LHCN-M2 (cell line): Measurements from ENCODE around the gene PSD2. TPM values are rescaled to one million over a fixed set of nuclear protein-coding genes. Genes with fewer than 3 reads are reported as not detected.
A peak's percentile ranks its signal among the peaks of the same experiment; 100 is the strongest.

ENCODE experiments used
- DNase-seq: peaks from one replicate; pipeline ENCODE4 v3.0.0-alpha.2; 2012; ENCODE audit warnings: low read depth
- total RNA-seq: library from RNA; depleted of rRNA; stranded (reverse); fragments of >200 nt; gene quantifications from 2 replicates; pipeline ENCODE4 v1.2.3, GENCODE V29; 2014

Gene PSD2
- total RNA-seq, 1 experiment from 2014 or later: not detected

DNA sequence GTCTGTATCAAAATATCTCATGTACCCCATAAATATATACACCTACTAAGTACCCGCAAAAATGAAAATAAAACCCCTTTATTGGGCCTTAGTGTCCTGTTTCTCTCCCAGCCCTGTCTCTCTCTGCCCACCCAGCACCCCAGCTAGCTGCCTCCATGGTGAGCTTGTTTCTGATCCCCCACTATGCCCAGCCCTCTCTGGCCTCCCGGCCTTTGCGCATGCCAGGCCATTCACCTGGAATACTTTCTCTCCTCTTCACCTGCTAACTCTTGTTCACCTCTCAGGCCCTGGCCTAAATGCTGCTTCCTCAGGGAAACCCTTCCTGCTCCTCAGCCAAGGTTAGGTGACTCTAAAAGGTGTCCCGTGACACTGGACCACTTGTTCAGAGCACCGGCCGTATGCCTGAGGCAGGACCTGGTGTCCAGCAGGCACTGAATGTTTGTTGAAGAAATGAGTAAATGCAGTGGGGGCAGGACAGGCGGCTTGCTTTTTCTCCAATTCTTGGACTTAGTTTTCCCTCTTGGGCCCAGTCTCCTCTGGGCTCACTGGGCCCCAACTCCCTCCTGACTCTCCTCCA, 58.5 kb downstream of the PSD2 start:
- DNase-seq: no peak

DNA sequence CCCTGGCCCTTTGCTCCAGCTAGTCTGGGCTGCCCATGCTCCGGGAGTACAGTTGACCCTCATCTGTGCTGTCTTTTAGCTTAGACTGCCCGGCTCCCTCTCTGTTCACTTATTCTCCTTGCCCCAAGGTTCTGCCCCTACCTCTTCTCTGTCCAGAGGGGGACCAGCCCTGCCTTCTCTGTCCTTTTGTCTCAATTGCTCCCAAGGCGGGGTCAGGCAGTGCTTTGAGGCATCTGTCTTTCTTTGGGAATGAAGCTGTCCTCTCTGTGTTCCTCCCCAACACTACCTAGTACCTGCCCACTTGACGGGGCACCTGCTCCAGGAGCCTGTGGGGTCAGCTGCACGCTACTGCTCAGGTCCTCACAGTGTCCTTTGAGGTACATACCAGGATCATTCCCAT, 59.3 kb downstream of the PSD2 start:
- no peak for DNase-seq

DNA sequence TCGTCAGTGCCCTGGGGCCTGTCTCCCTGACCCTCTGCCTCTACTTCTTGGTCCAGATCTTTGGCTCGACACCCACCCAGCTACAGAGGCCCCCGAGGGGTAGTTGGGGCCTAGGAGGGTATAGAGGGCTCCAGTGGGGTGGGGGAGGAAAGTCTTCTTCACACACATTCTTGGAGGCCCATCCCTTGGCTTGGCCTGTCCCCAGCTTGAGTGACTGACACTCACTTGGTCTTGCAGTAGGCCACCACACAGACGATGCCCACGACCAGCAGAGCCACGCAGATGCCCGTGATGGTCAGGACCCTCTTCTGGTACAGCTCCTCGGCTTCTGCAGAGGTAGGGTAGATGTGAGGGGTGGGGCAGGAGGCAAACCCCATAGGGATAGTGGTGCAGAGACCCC, 59.8 kb downstream of the PSD2 start:
- DNase-seq: no peak

DNA sequence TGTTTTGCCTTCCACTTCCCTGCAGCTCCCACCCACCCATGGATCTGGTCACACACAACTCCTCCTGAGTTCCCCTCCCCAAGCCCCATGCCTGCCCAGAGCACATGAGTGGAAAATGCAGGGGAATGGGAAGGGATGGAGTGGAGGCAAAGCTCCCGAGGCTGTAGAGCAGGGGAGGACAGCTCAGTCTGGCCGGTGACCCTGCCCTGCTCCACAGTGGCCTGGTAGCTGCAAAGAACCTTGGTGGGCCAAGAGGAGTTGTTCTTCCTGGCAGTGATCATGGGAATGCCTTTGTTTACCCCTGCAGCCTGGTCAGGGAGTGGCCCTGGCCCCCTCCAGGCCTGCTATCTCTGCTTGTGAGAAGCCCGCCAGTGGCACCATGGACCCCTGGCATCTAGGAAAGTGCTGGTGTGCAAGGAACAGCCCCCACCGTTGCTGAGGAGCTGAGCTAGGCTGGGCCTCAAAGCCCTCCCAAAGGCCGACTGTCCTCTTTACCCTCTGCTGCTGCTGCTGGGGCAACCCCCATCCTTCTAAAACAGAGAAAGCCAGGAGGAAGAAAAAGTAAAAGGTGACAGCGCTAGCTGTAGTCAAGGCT, 60.4 kb downstream of the PSD2 start:
- DNase-seq: no peak

DNA sequence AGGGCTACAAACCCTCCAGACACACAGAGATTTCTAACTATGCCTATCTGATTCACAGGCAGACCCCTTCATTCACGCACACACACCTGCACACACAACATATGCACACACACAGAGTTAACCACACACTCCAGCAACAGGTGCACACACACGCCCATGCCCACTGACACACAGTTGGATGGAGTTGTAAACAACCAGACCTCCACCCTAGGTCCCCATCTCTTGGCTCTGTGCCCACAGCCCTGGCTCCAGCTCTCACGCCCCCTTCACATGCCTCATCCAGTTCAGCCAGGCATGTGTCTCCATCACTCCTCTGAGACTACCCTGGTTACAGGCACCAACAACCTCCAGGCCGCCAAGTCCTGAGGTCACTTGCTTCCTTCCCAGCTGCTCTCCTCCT, 61.1 kb downstream of the PSD2 start:
- no peak for DNase-seq

DNA sequence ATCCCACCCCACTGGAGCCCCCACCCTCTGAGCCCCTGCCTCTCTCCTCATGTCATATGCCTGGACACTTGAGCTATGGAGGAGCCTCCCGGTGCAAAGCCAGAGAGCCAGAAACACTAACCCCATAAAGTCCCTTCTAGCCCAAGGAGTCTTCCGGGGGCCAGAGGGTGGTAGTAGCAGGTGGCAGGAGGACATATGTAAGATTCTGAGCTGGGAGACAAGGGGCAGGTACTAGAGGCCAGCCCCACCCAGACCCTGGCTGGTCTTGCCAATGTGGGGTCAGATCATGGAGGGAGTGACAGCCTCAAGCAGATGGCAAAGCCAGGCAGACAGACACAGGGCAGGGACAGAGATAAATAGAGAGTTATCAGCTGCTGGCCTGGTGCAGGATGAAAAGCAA, 63.4 kb downstream of the PSD2 start:
- no peak for DNase-seq

DNA sequence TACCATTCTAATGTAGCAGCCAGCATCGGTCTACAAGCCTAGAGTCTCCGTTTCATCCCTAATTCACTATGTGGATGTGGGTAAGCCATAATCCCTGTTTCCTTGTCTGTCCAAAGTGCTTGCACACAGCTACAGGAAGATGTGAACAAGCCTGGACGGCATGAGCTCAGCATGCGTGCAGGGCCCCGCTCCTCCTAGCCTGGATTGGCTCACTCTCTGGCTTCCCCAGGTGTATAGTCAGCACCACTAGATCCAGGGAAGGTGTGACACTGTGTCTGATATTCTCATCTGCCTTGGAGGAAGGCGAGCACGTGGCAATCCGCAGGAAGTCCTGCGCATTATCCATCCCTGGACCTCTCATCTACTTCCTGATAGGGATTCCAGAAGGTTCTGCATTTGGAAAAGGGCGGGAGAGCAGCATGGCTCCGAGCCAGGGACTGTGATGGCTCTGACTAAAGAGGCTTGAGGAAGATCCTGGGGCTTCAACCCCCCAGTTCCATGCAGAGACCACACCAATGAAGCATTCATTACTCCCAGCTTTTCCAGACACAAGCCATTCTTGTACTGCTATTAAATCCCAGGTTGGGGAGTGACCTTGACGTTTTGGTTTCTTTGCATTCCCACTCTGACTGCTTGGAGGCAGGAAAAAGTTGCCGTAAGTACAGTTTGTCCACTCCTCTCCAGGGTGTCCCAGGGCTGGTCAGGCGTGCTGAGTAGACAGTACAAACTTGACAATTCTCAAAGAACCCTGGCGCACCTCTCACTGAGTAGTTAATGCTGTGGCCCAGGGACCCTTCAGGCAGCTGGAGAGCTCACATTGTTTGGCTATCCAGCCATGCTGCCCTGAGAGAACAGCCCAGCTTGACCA, 65.6 kb downstream of the PSD2 start:
- DNase-seq: no peak

DNA sequence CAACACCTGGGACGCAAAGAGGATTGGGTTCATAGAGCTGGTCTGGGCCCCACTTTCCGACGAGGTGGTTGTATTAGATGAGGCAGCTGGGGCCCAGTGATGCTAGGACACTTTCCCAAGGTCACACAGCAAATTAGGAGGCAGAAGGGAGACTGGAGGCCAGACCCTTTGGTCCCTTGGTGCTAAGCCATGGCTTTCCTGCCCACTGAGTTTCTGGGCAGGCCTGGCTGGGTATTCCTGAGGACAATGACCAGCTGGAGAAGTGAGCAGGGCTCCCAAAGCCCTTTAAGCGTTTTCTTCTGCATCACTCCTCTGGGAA, 66.2 kb downstream of the PSD2 start:
- DNase-seq: no peak

DNA sequence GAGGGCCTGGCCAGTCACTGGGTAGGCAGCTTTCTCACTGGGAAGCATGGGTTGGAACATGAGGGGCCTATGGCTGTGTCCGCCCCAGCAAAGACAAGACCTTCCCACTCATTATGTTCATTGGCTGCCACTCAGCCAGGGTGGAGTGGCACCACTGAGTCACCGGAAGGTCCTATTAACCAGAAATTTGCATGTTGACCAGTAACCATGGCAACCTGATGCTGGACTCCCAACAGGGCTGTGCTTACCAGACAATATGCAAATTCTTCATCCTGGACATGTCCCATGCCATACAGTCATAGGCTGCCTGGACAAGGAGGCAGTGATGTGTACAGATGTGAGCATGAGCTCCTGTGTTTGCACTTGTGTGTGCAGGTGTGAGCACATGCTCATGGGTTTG, 66.7 kb downstream of the PSD2 start:
- DNase-seq: peak; percentile 46

DNA sequence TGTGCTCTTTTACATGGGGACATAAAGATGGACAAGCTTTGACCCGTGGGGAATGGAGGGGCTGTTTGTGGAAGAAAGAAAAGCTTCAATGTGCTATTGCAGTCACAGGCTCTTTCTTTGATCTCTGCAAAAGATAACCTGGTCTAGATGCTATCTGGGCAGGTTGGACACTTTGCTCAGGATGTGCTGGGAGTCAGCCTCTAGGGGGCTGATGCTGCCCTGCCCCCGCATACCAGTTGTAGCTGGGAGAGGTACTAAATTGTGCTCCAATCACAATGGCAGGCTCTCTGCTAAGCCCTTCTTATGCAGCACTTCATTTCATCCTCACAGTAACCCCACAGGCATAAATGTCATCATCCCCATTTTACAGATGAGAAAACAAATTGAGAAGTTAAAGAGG, 67.2 kb downstream of the PSD2 start:
- DNase-seq: no peak

DNA sequence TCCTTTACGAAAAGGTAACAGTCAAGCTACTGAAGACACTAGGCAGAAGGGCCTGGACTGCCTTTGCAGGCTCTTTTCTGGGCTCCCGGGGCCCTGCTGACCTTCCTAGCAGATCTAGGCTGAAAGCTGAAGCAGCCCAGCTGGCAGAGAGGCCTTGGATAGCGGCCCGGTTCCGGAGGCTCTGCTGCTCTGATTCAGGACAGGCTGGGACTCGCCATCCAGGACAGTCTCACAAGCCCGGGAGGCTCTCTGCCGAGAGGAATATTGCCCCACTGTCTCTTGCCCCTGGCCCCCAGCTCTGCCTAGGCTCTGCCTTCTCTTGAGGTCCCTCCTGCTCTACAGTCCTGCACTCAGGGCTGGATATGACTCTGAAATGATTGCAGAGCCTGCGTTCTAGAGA, 67.8 kb downstream of the PSD2 start:
- no peak for DNase-seq

DNA sequence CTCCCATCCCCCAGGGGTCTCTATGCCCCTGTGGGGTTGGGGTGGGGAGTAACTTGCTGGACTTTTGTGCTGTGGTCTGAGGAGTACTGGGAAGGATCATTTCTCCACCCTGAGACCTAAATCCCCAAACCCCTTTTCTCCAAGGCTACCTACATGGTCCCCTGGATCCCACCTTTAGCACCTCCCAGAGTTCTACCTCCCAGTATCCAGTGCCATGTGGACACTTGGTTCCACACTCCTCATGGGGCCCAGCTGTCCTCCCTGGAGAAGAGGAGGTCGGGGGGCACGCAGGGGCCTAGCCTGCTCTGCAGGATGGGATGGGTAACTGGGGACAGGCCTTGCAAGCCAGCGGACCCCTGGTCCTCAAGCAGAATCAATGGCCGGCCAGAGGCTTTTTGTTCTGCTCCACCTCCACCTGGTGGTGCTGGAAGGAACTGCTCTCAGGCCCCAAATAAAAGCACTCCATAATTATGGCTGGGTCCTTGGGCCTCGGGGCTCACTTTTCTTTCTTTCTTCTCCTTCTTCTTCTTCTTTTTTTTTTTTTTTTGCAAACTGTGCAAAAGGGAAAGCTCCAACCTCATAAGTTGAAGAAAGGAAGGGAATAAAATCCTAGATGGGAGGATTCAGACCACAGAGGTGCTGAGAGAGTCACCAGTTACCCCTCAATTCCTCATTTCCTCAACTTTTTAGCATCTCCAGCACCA, 68.4 kb downstream of the PSD2 start:
- peak; percentile 31 for DNase-seq

DNA sequence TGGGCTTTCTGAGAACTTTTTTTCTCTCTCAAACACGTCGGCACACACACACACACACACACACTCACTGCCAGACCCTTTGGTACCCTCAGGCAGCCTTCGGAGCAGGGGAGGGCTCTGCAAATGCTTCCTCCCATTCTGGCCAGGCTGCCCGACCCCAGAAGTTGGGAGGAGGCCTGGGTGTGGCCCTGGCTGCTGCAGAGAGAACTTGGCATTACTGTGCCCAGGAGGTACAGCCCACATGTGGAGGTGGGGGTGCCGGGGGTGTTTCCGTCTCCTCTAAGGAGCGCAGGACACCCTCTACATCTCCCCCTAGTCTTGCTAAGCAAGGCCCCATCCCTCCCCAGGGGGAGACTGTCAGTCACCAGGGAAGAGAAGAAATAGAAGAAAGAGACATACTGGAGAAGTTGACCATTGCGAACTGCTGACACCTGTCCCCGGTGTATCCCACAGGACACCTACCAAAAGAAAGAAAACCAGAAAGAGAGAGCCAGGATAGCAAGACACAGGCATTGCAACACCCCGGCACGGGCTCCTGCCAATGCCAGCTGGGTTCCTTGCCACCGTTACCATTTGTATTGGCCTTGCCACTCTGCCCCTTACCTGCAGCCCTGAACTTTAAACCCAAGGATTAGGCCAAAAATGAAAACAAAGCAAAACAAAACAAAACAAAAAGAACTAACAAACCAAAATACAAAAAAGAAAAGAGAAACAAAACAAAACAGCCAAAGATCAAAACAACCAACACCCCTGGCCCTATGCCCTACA, 69.3 kb downstream of the PSD2 start:
- DNase-seq: no peak

DNA sequence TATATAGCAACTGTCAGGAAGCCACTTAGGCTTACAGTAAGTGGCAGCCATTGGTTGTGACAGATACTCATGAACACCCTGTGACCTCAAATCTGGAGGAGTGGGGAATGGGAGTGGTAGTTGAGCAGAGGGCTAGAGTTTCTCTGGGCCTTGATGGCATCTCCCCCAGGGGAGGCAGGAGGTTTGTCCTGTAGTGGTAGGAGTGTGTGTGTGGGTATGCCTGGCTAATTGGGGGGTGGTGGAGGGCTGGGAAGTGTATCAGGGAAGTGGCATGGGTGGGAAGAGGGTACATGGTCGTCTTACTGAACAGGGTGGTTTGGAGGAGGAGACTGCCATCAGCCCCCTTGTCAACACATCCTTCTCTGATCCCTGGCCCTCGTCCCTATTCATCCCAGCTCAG, 71.5 kb downstream of the PSD2 start:
- no peak for DNase-seq

DNA sequence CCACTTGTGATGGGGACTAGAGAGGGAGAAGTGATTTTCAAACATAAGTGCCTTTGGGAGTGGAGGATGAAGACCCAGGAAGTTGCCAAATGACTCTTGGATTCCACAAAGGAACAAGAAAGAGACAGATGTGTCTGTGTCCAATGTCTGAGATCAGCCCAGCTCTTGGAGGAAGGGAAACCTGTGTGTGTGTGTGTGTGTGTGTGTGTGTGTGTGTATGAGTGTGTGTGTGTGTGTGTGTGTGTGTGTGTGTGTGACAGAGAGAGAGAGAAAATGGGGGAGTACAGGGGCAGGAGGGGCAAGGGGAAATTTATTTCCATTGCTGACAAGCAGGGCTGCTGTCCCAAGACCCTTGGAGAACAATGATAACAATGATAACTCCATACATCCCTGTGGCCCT, 72.0 kb downstream of the PSD2 start:
- no peak for DNase-seq

DNA sequence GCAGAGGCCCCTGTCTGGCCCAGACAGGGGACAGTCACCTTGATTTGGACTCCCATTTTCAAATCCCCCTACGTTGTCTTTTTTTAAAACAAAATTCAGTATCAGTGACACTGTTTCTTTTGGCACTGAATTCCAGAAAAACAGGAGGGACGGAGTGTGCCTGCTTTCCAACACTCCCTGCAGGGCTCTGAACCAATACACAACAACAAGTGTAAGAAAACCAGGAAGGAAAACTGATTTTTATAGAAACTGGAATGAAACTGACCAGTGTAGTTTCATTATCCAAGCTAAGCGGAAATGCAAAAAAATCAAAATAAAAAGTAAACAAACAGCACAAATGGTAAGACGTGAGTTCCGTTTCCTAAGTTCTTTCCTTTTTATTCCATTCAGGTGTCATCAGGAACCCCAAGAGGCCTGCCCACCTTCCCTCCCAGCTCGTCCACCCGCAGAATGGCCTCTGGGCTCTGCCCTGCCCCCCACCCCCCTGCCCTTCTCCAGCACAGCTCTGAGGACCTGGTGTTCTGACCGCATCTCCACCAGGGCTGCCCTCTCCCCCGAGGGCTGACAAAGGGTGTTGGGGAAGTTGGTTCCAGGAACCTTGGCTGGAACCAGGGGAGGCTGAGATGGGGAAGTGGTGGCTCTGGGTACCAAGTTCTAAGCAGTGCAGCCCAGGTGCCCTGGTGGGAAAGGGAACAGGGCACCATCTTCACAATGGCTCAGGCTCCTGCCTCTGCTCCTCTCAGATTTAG, 73.6 kb downstream of the PSD2 start:
- DNase-seq: no peak

DNA sequence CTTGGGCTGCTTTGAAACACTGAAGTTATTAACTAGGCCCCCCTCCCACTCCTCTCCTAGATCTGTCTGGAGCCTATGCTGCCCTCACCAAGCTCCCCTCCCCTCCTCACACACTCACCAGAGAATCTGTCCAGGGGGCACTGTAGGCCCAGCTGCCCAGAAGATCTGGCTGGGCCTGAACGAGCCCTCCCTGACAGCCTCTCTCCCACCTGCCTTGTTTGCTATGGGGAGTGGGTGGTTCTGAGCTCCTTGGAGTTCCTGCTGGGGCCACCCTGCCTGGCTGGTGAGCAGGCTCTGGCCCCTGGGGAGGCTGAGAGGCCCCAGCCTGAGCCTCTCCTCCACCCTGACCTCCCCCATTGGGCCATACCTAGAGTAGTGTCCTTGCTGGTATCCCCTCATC, 75.1 kb downstream of the PSD2 start:
- DNase-seq: no peak

DNA sequence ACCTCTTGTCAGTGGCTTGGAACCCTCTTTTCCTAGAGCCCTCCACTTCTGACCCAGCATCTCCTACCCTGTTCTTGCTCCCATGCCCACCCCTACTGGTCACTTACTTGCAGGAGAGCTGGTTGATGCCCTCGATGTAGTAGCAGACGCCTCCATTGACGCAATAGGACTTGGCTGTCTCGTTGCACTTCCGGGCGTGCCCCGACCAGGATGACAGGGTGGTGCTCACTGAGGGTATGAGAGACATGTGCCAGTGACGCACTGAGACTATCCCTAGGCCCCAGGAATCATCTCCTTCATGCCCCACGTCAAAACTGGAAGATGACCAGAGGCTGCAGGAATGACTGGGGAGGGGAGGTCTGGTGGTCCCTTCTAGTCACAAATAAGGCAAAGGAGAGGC, 76.0 kb downstream of the PSD2 start:
- no peak for DNase-seq

DNA sequence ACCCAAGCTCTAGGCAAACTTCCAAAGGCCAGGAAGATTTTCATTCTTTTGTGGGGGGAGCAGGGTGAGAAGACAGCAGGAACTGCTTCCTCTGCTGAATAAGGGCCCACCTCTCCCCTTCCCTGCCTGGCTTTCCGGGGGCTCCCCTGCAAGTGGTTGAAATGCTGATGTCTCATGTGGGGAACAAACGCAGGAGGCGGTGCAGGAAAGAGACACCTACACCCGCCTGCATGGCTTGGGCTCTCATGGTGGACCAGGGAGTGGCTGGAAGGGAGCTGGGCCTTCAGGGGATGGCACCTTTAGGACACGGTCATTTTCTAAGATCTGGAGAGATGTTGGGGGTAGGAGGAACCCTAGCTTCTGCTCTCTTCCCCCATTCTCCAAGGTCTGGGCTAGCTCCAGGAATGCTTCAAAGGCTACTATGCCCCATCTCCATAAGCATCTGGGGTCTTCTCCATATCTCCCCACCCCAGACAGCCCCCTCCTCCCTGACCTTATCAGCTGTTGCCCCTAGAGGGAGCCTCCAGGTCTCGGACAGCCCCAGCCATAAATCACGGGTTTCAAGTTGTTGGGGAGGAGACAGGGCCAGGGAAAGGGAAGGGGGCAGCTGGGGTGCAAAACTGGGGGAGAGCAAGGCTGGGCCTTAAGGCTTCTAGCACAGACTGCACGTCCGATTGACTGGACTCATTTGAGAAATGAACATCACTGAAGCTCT, 76.6 kb downstream of the PSD2 start:
- no peak for DNase-seq
